K562 (cell line): Measurements from ENCODE around the gene BTG2. TPM values are rescaled to one million over a fixed set of nuclear protein-coding genes. Genes with fewer than 3 reads are reported as not detected.
A peak's percentile ranks its signal among the peaks of the same experiment; 100 is the strongest.

ENCODE experiments used
- ATF4 ChIP-seq: fragments of 450-650 bp; formaldehyde crosslinking; IDR thresholded peaks from 2 replicates; pipeline ENCODE4 v1.4.0; 2022; ENCODE audit warnings: mild to moderate bottlenecking, moderate library complexity
- DEAF1 ChIP-seq: fragments of 450-650 bp; formaldehyde crosslinking; IDR thresholded peaks from 2 replicates; pipeline ENCODE4 v1.4.0; 2020; ENCODE audit warnings: mild to moderate bottlenecking, moderate library complexity
- EZH2 ChIP-seq: IDR thresholded peaks from 2 replicates; pipeline ENCODE4 v1.6.1; 2012; ENCODE audit warnings: low read depth, mild to moderate bottlenecking, inconsistent platforms, low read length, borderline replicate concordance
- FIP1L1 ChIP-seq: fragments of 200-400 bp; formaldehyde crosslinking; IDR thresholded peaks from 2 replicates; pipeline ENCODE4 v1.6.1; 2018; ENCODE audit warnings: mild to moderate bottlenecking, low read depth, low read length; ENCODE audit not compliant: poor library complexity, severe bottlenecking
- HCFC1 ChIP-seq: IDR thresholded peaks from 2 replicates; pipeline ENCODE4 v1.6.1; 2012; ENCODE audit warnings: low read depth, low read length, improper control_type of control experiment
- HDAC1 ChIP-seq, 2 experiments: fragments of 450-650 bp; IDR thresholded peaks; 2 replicates each; pipeline ENCODE4 v1.6.1; 2016 to 2017; ENCODE audit warnings: inconsistent platforms in 1 of 2, mild to moderate bottlenecking in 1 of 2, moderate library complexity in 1 of 2
- JUN ChIP-seq, 2 experiments: sonication (generic) in 1 of 2; formaldehyde crosslinking in 1 of 2; IDR thresholded peaks; 2 replicates each; pipeline versions ENCODE4 v1.6.1 to v1.8.0; 2012 to 2022; ENCODE audit warnings: borderline replicate concordance in 2 of 2, mild to moderate bottlenecking in 2 of 2, improper control_type of control experiment in 1 of 2, low read depth in 1 of 2, low read length in 1 of 2, missing genetic modification reagents in 1 of 2
- NFIC ChIP-seq: fragments of 450-650 bp; IDR thresholded peaks from 2 replicates; pipeline ENCODE4 v1.6.1; 2017; ENCODE audit warnings: mild to moderate bottlenecking, inconsistent platforms
- RAD21 ChIP-seq, 2 experiments: fragments of 250-450 bp in 1 of 2; fragments of 450-650 bp in 1 of 2; sonication (Bioruptor Pico) in 1 of 2; formaldehyde crosslinking in 1 of 2; IDR thresholded peaks in 1 of 2; conservative IDR thresholded peaks in 1 of 2; 2 replicates each; pipeline versions ENCODE4 v1.4.0 to v1.8.0; 2020 to 2022; ENCODE audit warnings: mild to moderate bottlenecking in 2 of 2, moderate library complexity in 1 of 2
- SMC3 ChIP-seq: conservative IDR thresholded peaks from 2 replicates; pipeline ENCODE4 v1.6.1; 2011; ENCODE audit warnings: low read depth, low read length, improper control_type of control experiment; ENCODE audit not compliant: insufficient read depth
- TCF3 ChIP-seq: sonication (generic); formaldehyde crosslinking; IDR thresholded peaks from 2 replicates; pipeline ENCODE4 v1.4.0; 2020; ENCODE audit warnings: mild to moderate bottlenecking, missing genetic modification reagents
- TEAD2 ChIP-seq: fragments of 450-650 bp; IDR thresholded peaks from 2 replicates; pipeline ENCODE4 v1.6.1; 2016; ENCODE audit warnings: missing genetic modification characterization, control low read depth, missing compliant biosample characterization
- ZBTB40 ChIP-seq, 2 experiments: fragments of 450-650 bp in 1 of 2; sonication (generic) in 1 of 2; formaldehyde crosslinking in 1 of 2; IDR thresholded peaks; 2 replicates each; pipeline versions ENCODE4 v1.7.1 to v1.9.0; 2016 to 2022; ENCODE audit warnings: inconsistent platforms in 1 of 2, mild to moderate bottlenecking in 1 of 2, missing genetic modification reagents in 1 of 2
- ZKSCAN8 ChIP-seq: fragments of 200-800 bp; sonication (Bioruptor generic); IDR thresholded peaks from 2 replicates; pipeline ENCODE4 v1.6.1; 2016; ENCODE audit warnings: missing genetic modification characterization, missing compliant biosample characterization
- polyA plus RNA-seq, 8 experiments: library from polyadenylated mRNA; depleted of rRNA in 4 of 8; stranded (reverse) in 5 of 8; unstranded in 3 of 8; fragments of >200 nt; fragmentation: Nextera tagmentation in 2 of 8; fragmentation: Illumina TruSeq in 1 of 8; extraction: Ambion mirVana in 2 of 8; extraction: Trizol in 1 of 8; gene quantifications; 2 replicates each; pipeline versions ENCODE4 v1.2.1 to v1.2.3, GENCODE V29; 2011 to 2014; ENCODE audit warnings: inconsistent platforms in 1 of 8, missing spikeins in 1 of 8
- total RNA-seq, 7 experiments: library from RNA; depleted of rRNA in 6 of 7; stranded (reverse); fragments of >200 nt in 6 of 7; fragmentation: Illumina TruSeq in 2 of 7; extraction: Trizol in 2 of 7; gene quantifications; 2 replicates each; pipeline versions ENCODE4 v1.2.1 to v1.2.3, GENCODE V29; 2011 to 2021; ENCODE audit warnings: low replicate concordance in 1 of 7

Gene BTG2
- total and polyA plus RNA-seq, 9 of the 15 experiments (the other 6 are each of a cell fraction or from before 2014, with no cell fraction given), result 2.3 to 41.9 (median 8.7) TPM

GRCh38 chr1:203340112-203340790 lies 34.9 kb downstream of the BTG2 start (continued):
- TF ChIP-seq DEAF1 (CRISPR knock-in tag) (peak; percentile 92), JUN (IDR thresholded peaks at IDR 0.05; ENCODE audit: borderline replicate concordance, low read depth, low read length) (no peak), JUN (CRISPR knock-in tag; IDR thresholded peaks at IDR 0.05; ENCODE audit: borderline replicate concordance) (no peak), HDAC1 (IDR thresholded peaks at IDR 0.05) (no peak), EZH2 (peak; percentile 98; the same call in 1 of the 2 replicates), NFIC (0 out of 2 replicates have a peak, but pooled peaks have one; percentile 6), ATF4 (0 out of 2 replicates have a peak, but pooled peaks have one; percentile 18), FIP1L1 (no peak), RAD21 (CRISPR knock-in tag; conservative IDR thresholded peaks at IDR 0.05 in 1 of 2, IDR thresholded peaks at IDR 0.05 in 1 of 2) (peak; percentile 93 to 94), ZBTB40 (IDR thresholded peaks at IDR 0.05) (0 out of 2 replicates have a peak, but pooled peaks have one; percentile 26), ZBTB40 (CRISPR knock-in tag; IDR thresholded peaks at IDR 0.05) (peak; percentile 42; the same call in 1 of the 2 replicates), ZKSCAN8 (no peak), SMC3 (peak; percentile 90), TEAD2 (tag) (0 out of 2 replicates have a peak, but pooled peaks have one; percentile 14), TCF3 (CRISPR knock-in tag) (no peak), HCFC1 (peak; percentile 9; the same call in 1 of the 2 replicates)
